Measurements from ENCODE around the gene SKAP1.
"Not testable (repeated sequence)": the region's sequence is repeated elsewhere in the genome, so short reads cannot be mapped to it uniquely, and the experiment has no call there.

Gene SKAP1

DNA sequence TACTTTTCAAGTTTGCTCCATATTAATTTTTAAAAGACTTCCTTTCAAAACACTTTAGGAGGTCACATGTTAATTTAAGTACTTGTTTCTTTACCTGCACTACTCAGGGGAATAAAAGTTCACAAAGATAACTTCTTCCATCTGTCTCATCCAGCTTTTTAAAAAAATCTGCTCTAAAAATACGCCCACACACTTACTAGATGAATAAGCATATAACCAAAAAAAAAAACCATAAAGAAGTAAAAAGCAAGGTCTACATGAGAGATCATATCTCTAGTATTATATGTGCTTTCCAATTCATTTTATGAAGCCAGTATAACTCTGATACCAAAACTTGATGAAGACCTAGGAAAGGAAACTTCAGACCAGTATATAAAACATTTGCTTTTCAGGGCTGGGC lies 17.2 kb downstream of the SKAP1 start:
- no peak for DNase-seq

- not testable (repeated sequence) for DNase-seq
These were observed 19.2 kb downstream of the SKAP1 start for GRCh38 chr17:48410821-48411220.

DNA sequence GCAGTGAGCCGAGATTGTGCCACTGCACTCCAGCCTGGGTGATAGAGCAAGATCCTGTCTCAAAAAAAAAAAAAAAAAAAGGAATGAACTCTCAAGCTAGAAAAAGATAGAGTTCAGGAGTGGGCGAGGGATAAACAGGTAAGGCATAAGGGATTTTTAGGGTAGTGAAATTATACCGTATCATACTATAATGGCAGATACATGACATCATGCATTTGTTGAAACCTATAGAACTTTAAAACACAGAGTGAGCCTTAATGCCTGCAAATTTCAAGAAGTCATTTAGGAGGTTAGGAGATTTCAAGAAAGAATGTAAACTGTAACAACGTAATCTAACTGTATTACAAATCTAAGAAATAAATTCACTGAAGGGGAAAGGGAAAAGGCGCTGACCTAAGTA lies 20.4 kb downstream of the SKAP1 start:
- no peak for DNase-seq

DNA sequence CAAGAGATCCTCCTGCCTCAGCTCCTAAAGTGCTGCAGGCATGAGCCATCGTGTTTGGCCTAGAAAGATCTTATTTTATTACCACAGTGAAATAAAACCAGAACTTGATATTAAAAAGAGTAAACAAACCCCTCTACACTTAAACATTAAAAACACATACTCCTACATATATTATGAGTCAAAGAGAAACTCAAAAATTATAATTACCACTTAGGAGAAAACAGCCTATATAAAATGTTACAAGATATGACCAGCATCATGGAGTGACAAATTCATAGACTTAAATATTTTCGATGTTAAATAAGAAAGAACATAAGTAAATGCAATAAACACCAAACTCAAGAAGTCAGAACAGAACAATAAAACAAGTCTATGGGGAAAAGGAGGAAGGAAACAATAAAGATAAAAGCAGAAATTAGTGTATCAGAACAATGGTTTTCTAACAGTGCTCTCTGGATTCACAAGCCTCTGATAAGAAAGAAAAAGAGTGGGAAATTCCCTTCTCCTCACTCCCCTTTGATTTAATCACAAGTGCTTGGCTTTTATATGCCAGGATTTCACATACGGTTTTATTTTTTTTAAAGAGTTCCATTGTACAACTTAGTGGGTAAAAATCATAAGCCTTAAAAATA lies 23.0 kb downstream of the SKAP1 start:
- no peak for DNase-seq

GRCh38 chr17:48394821-48395220 lies 35.2 kb downstream of the SKAP1 start:
- DNase-seq: no peak

DNA sequence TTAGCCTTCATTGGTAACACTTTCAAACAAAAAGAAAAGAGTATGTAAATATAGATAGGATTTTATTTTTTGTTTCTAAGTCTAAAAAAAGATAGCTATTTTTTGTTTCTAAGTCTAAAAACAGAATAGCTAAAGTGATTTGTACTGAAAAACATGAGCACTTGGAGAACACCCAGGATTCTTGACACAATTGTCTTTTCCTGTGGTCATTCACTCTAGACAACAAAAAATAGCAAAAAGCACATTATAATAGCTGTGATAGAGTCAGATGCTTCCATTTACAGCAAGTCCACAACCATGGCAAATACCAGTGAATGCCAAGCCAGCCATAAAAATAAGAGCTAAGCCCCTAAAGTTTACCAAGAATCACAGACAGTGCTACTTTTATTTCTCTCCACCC lies 36.7 kb downstream of the SKAP1 start:
- DNase-seq: no peak

DNA sequence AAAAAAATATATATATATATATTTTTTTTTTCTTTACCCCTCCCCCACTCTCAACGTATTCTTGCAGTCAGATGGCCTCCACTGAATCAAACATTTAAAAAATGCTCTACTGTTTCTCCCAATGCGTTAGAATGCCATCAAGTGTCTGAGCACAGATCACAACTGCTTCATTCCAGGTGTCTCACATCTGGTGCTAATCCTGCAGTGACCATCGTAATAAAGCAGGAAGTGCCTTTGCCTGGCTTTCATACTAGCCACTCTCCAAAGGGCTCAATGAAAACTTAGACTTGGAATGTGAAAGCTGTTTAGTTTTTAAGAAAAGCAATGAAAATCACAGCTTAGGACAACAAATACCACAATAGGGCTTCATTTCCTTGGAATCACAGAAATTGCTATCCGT lies 37.2 kb downstream of the SKAP1 start:
- DNase-seq: peak; percentile 31

DNA sequence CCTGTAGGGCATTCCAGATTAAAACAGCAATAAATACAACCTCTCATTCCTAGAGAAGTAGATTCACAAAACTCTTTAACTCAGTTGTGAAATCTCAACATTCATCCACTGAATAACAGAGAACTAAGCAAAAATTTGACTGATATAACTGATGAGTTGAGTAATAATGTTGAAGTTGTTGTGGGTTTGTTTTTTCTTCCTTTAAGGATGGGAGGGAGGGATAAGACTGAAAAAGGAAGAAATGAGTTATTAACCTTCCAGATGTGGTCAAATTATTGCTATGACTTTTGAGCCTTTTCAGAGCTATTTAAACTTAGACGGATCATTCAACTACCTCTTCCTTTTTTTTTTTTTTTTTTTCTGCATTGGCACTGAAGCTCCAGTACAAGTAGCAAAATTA lies 38.6 kb downstream of the SKAP1 start:
- DNase-seq: no peak

- no peak for DNase-seq
These were observed 40.1 kb downstream of the SKAP1 start for GRCh38 chr17:48389903-48390302.

DNA sequence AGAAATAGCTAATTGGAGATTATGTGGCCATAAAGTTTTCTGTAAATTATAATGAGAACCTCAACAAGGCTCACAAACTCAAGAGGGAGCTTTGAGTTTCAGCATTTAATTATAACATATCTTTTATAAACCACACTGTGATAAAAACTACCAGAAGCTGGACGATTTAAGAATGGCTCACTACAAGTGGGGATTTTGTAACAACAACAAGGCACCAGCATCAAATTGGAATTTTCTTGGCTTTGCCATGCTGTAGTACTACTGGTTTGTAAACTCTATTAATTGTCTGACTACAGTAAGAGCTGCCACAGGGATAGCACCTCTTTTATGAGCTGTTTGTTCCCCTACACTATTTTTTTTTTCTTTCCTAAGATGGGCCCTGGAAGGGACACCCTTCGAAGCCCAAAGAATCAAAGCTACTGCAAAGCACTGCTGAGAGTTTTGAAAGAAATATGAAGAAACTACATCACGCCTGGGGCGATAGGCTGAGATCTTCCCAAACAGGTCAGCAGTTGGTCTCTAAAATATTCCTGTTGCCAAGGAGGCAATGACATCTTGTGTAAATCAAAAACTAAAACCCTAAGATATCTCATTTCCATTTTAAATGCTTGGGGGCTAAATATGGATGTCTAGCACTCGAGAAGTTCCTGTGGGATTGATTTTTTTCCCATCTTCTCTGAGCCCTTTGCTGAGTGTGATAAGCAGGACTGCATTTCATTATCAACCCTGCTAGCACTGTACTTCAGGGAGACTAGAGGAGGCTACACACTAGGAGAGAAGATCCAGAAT lies 40.9 kb downstream of the SKAP1 start:
- no peak for DNase-seq

DNA sequence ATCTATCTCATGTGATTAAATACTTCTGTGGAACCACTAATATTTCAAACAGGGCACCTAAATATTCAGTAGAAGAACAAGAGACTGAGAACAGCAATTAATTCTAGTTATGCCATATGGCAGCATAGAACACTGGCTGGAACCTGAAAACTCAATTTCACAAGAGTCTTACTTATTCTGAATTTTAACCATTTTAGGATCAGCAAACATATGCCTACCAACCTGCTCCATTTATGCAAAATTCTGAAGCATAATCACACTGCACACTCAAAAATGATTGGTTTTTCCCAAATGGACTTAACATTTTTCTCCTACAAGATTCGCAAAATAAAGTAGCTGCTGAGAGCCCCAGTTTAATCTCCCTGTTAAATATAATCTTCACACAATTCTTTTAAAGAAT lies 43.2 kb downstream of the SKAP1 start:
- DNase-seq: no peak

- no peak for DNase-seq
These were observed 44.7 kb downstream of the SKAP1 start for GRCh38 chr17:48385319-48385718.

DNA sequence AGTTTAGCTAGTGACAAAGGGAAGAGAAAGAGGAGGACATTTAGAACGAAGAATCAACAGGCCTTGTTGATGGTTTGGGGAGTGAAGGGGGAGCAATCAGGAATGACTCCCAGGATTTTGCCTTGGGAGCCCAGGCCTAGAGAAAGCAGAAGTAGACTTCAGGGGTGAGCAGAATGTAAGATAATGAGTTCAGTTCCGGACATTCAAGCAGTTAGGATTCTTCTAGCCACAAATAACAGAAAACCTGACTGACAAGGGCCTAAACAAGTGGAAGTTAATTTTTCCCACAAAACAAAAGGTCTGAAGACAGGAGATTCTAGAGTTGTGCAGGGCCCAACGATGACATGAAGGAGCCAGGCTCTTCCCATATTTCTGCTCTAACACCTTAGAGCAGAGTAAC lies 45.9 kb downstream of the SKAP1 start:
- DNase-seq: no peak

- DNase-seq: no peak
These were observed 47.0 kb downstream of the SKAP1 start for GRCh38 chr17:48382989-48383388.

- no peak for DNase-seq
These were observed 51.2 kb downstream of the SKAP1 start for GRCh38 chr17:48378708-48379392.

GRCh38 chr17:48378238-48378637 lies 51.8 kb downstream of the SKAP1 start:
- DNase-seq: no peak

DNA sequence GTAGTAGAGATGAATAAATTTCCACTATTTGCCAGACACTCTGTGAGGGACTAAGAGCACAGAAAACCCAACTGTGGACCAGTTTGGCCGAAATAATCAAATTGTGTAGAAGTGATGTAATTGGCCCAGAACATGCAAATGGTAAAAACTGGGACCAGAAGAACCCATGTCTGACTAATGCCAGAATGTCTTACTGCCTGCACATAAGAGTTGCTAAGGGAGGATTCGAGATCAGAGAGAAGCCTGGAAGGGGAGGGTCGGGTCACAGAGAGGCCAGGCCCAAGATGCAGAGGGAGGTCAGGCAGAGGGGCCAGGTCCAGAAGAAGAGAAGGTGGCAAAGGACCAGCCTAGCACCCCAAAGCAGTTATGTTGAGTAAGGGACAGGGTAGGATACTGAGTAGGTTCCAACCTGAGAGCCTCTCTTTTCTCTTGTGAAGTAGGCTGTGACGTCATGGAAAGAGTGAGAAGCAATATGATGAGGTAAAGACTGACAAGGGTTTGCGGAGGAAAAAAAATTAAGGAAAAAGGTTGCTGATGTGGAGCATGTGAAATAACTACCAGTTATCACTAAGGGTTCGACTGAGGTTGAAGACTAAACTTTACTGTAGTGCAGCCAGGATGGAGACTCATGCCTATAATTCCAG lies 53.2 kb downstream of the SKAP1 start:
- no peak for DNase-seq

DNA sequence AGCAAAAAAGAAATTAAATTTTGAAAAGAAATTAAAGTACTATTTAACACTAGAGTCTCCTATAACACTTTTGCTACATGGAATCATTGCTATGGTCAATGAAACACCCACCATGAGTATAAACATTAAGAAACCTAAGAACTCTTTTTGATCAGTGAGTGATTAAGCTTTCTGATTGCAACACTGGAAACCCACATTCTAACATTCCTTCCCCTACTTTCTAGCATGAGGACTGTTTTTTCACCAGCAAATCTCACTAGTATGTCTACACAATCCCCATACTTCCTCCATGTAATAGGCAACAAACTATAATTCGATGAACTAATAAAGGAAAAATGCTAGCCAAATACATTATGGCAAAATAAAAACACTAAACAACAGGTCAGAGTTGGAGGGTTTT lies 54.7 kb downstream of the SKAP1 start:
- DNase-seq: peak; percentile 65

GRCh38 chr17:48374650-48375230 lies 55.3 kb downstream of the SKAP1 start:
- DNase-seq: no peak

- DNase-seq: no peak
These were observed 56.1 kb downstream of the SKAP1 start for GRCh38 chr17:48373883-48374282.

GRCh38 chr17:48373130-48373830 lies 56.7 kb downstream of the SKAP1 start:
- no peak for DNase-seq

DNA sequence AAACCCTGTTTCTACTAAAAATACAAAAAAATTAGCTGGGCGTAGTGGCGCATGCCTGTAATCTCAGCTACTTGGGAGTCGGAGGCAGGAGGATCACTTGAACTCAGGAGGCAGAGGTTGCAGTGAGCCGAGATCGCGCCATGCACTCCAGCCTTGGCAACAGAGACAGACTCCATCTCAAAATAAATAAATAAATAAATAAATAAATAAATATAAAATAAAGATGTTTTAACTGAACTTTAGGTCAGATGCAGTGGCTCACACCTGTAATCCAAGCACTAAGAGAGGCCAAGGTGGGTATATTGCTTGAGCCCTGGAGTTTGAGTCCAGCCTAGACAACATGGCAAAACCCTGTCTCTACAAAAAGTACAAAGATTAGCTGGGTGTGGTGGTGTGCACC lies 61.0 kb downstream of the SKAP1 start:
- DNase-seq: not testable (repeated sequence)
